ENCODE measurements around the gene OR1N2.

The OR1N2 gene, protein sequence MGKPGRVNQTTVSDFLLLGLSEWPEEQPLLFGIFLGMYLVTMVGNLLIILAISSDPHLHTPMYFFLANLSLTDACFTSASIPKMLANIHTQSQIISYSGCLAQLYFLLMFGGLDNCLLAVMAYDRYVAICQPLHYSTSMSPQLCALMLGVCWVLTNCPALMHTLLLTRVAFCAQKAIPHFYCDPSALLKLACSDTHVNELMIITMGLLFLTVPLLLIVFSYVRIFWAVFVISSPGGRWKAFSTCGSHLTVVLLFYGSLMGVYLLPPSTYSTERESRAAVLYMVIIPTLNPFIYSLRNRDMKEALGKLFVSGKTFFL

DNA sequence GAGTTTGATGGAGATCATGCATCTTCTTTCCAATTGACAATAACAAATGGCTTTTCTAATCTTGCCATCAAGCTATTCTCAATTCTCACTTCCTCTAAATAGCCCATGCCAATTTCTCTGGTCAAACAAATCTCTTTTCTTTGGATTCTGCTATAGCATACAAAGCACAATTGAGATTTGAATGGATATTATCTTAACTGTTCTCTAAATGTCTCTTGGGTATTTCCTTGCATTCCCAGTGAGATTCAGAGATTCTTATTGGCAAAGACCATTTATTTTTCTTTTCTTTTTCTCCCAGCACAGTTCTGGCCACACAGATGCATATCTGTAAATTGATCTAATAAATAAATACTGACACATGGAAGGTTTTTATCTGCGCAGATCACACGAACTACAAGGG is at the start of gene OR1N2:
OR1N2 (plus strand) TSS at position 301 of the 400 bp plus-strand sequence. CDS start 100 bp downstream, outside the sequence.
- Histone ChIP-seq H3K36me3 (no peaks in the 10 kb centered on the region), H3K27ac (no peak within 1 kb of the TSS), H3K27me3 (ENCODE audit: insufficient read depth, low read depth, severe bottlenecking) (no peaks in the 10 kb centered on the region), H3K4me3 (ENCODE audit: low read depth, low read length) (no peak within 1 kb of the TSS), H3K9me3 (ENCODE audit: severe bottlenecking) (no peaks in the 10 kb centered on the region)
- TF ChIP-seq, protein P1, sequence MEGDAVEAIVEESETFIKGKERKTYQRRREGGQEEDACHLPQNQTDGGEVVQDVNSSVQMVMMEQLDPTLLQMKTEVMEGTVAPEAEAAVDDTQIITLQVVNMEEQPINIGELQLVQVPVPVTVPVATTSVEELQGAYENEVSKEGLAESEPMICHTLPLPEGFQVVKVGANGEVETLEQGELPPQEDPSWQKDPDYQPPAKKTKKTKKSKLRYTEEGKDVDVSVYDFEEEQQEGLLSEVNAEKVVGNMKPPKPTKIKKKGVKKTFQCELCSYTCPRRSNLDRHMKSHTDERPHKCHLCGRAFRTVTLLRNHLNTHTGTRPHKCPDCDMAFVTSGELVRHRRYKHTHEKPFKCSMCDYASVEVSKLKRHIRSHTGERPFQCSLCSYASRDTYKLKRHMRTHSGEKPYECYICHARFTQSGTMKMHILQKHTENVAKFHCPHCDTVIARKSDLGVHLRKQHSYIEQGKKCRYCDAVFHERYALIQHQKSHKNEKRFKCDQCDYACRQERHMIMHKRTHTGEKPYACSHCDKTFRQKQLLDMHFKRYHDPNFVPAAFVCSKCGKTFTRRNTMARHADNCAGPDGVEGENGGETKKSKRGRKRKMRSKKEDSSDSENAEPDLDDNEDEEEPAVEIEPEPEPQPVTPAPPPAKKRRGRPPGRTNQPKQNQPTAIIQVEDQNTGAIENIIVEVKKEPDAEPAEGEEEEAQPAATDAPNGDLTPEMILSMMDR (IDR thresholded peaks at IDR 0.05; ENCODE audit: low read depth, low read length) = no peak
- no peak for DNase-seq

GRCh38 chr9:122506964-122507363 is 45.9 kb upstream of the OR1N2 start:
- Histone ChIP-seq H3K9me3 (ENCODE audit: severe bottlenecking) (no peaks in the 10 kb centered on the region), H3K27me3 (ENCODE audit: insufficient read depth, low read depth, severe bottlenecking) (no peaks in the 10 kb centered on the region), H3K27ac (no peak overlapping the region), H3K4me3 (ENCODE audit: low read depth, low read length) (no peak overlapping the region), H3K36me3 (no peaks in the 10 kb centered on the region)
- no peak for DNase-seq
- TF ChIP-seq, protein P1 (IDR thresholded peaks at IDR 0.05; ENCODE audit: low read depth, low read length) = no peak

GRCh38 chr9:122510502-122510901 is 42.4 kb upstream of the OR1N2 start, which contains the start of gene OR1J2:
Gene OR1J2 (plus strand): TSS chr9:122510802. CDS start chr9:122510802, 0 bp downstream.
- no peak within 1 kb of the TSS for H3K4me3 ChIP-seq (ENCODE audit: low read depth, low read length)
- H3K27ac ChIP-seq = no peak within 1 kb of the TSS
- H3K27me3 ChIP-seq (ENCODE audit: insufficient read depth, low read depth, severe bottlenecking) = no peaks in the 10 kb centered on the region
- TF ChIP-seq, protein P1 (IDR thresholded peaks at IDR 0.05; ENCODE audit: low read depth, low read length) = no peak
- no peak for DNase-seq
- no peaks in the 10 kb centered on the region for H3K36me3 ChIP-seq
- no peaks in the 10 kb centered on the region for H3K9me3 ChIP-seq (ENCODE audit: severe bottlenecking)

DNA sequence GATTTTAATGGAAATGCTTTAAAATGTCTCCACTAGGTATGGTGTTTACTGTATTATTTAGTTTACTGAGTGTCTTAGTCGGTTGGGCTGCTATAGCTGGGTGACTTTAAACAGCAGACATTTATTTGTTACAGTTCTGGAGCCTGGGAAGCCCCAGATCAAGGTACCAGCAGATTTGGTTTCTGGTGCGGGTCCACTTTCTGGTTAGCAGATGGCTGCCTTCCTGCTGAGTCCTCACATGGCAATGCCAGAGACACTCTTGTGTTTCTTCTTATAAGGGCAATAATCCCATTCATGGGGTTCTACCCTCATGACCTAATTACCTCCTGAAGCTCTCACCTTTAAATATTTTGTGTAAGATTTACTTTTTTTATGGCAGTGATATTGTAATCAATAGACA is 34.7 kb upstream of the OR1N2 start:
- H3K27ac ChIP-seq = no peak overlapping the region
- H3K27me3 ChIP-seq (ENCODE audit: insufficient read depth, low read depth, severe bottlenecking) = no peaks in the 10 kb centered on the region
- TF ChIP-seq, protein P1 (IDR thresholded peaks at IDR 0.05; ENCODE audit: low read depth, low read length) = no peak
- no peak for DNase-seq
- H3K36me3 ChIP-seq = no peaks in the 10 kb centered on the region
- no peak overlapping the region for H3K4me3 ChIP-seq (ENCODE audit: low read depth, low read length)
- no peaks in the 10 kb centered on the region for H3K9me3 ChIP-seq (ENCODE audit: severe bottlenecking)

DNA sequence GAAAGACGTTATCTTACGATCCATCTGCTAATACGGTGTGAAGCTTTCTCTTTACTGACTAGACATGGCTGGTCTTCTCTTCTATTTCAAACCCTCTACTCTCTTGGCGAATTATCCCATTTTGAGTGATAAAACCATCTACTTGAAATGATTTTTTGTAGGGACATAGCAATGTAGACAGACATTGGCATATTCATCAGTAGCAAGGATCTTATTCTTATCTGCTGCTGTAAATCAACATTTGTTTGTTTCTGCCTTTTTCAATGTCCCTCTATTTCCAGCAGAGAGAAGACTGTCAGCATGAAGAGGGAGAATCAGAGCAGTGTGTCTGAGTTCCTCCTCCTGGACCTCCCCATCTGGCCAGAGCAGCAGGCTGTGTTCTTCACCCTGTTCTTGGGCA is 34.1 kb upstream of the OR1N2 start, which contains the start of gene OR1J4:
OR1J4 (plus strand) TSS at position 301 of the 400 bp plus-strand sequence; CDS start at position 301, 0 bp downstream.
- no peak for DNase-seq
- Histone ChIP-seq H3K36me3 (no peaks in the 10 kb centered on the region), H3K9me3 (ENCODE audit: severe bottlenecking) (no peaks in the 10 kb centered on the region), H3K4me3 (ENCODE audit: low read depth, low read length) (no peak within 1 kb of the TSS), H3K27ac (no peak within 1 kb of the TSS), H3K27me3 (ENCODE audit: insufficient read depth, low read depth, severe bottlenecking) (no peaks in the 10 kb centered on the region)
- TF ChIP-seq, protein P1 (IDR thresholded peaks at IDR 0.05; ENCODE audit: low read depth, low read length) = no peak
